Trophoblast cell (in vitro differentiated cells and primary cell): ENCODE results near the gene ZNF593.

Source experiments
- DNase-seq, 2 donors: peaks; one replicate each; pipeline ENCODE4 v3.0.0-alpha.2; 2016
- H2AFZ ChIP-seq: 2 replicates; pipeline ENCODE4 v1.6.1; 2013; ENCODE audit warnings: low read length, moderate library complexity, mild to moderate bottlenecking; ENCODE audit not compliant: insufficient read depth, poor library complexity
- H2AK5ac ChIP-seq: 2 replicates; pipeline ENCODE4 v1.6.1; 2013; ENCODE audit warnings: mild to moderate bottlenecking, low read length
- H2BK120ac ChIP-seq: 2 replicates; pipeline ENCODE4 v1.6.1; 2013; ENCODE audit warnings: low read length, mild to moderate bottlenecking, moderate library complexity; ENCODE audit not compliant: insufficient read depth, poor library complexity
- H2BK12ac ChIP-seq: 2 replicates; pipeline ENCODE4 v1.6.1; 2013; ENCODE audit warnings: mild to moderate bottlenecking, low read length, moderate library complexity
- H2BK5ac ChIP-seq: 2 replicates; pipeline ENCODE4 v1.6.1; 2013; ENCODE audit warnings: low read length, low read depth, moderate library complexity, mild to moderate bottlenecking; ENCODE audit not compliant: poor library complexity
- H3K14ac ChIP-seq: 2 replicates; pipeline ENCODE4 v1.6.1; 2013; ENCODE audit warnings: mild to moderate bottlenecking, low read length
- H3K18ac ChIP-seq: 2 replicates; pipeline ENCODE4 v1.6.1; 2013; ENCODE audit warnings: mild to moderate bottlenecking, low read length
- H3K23ac ChIP-seq: 2 replicates; pipeline ENCODE4 v1.6.1; 2013; ENCODE audit warnings: low read length
- H3K27ac ChIP-seq: 2 replicates; pipeline ENCODE4 v1.5.1; 2013; ENCODE audit warnings: low read depth, mild to moderate bottlenecking, inconsistent platforms, low read length, moderate library complexity
- H3K27me3 ChIP-seq: 2 replicates; pipeline ENCODE4 v1.6.1; 2013; ENCODE audit warnings: inconsistent platforms, mild to moderate bottlenecking, low read length, moderate library complexity; ENCODE audit not compliant: insufficient read depth
- H3K36me3 ChIP-seq, 2 experiments: 1 replicate in 1 of 2; 2 replicates in 1 of 2; pipeline ENCODE4 v1.6.1; 2013; ENCODE audit warnings: low read length in 2 of 2, mild to moderate bottlenecking in 2 of 2, moderate library complexity in 1 of 2; ENCODE audit not compliant: insufficient read depth in 2 of 2, control insufficient read depth in 1 of 2
- H3K4ac ChIP-seq: 2 replicates; pipeline ENCODE4 v1.6.1; 2013; ENCODE audit warnings: low read depth, mild to moderate bottlenecking, low read length, moderate library complexity
- H3K4me1 ChIP-seq, 2 experiments: 1 replicate in 1 of 2; 2 replicates in 1 of 2; pipeline ENCODE4 v1.6.1; 2013; ENCODE audit warnings: low read length in 2 of 2, mild to moderate bottlenecking in 2 of 2, moderate library complexity in 1 of 2; ENCODE audit not compliant: insufficient read depth in 2 of 2, control insufficient read depth in 1 of 2
- H3K4me2 ChIP-seq: 2 replicates; pipeline ENCODE4 v1.6.1; 2013; ENCODE audit warnings: inconsistent platforms, mild to moderate bottlenecking, low read length, moderate library complexity
- H3K4me3 ChIP-seq: 2 replicates; pipeline ENCODE4 v1.5.1; 2013; ENCODE audit warnings: mild to moderate bottlenecking, low read depth, low read length, inconsistent platforms
- H3K79me1 ChIP-seq: one replicate; pipeline ENCODE4 v1.6.1; 2013; ENCODE audit warnings: low read length
- H3K79me2 ChIP-seq: 2 replicates; pipeline ENCODE4 v1.6.1; 2013; ENCODE audit warnings: low read length, mild to moderate bottlenecking; ENCODE audit not compliant: control insufficient read depth, insufficient read depth, poor library complexity
- H3K9ac ChIP-seq: 2 replicates; pipeline ENCODE4 v1.6.1; 2013; ENCODE audit warnings: mild to moderate bottlenecking, low read length
- H3K9me3 ChIP-seq: 2 replicates; pipeline ENCODE4 v1.6.1; 2013; ENCODE audit warnings: low read depth, mild to moderate bottlenecking, control low read depth, inconsistent platforms, low read length; ENCODE audit not compliant: insufficient read depth
- H4K12ac ChIP-seq: 2 replicates; pipeline ENCODE4 v1.6.1; 2013; ENCODE audit warnings: low read depth, mild to moderate bottlenecking, low read length, moderate library complexity
- H4K8ac ChIP-seq: 2 replicates; pipeline ENCODE4 v1.6.1; 2013; ENCODE audit warnings: low read depth, mild to moderate bottlenecking, low read length, moderate library complexity
- H4K91ac ChIP-seq: one replicate; pipeline ENCODE4 v1.6.1; 2013; ENCODE audit warnings: low read depth, mild to moderate bottlenecking, low read length, moderate library complexity
- WGBS: extraction: QIAGEN DNeasy Blood & Tissue Kit; methylation state at CpG from one replicate; pipeline ENCODE4 v1.1.7; 2013; ENCODE audit warnings: missing lambda C conversion rate; ENCODE audit not compliant: insufficient read length, insufficient coverage; ENCODE audit errors: extremely low coverage; 5-methylcytosine and 5-hydroxymethylcytosine counted together

ZNF593 gene

DNA sequence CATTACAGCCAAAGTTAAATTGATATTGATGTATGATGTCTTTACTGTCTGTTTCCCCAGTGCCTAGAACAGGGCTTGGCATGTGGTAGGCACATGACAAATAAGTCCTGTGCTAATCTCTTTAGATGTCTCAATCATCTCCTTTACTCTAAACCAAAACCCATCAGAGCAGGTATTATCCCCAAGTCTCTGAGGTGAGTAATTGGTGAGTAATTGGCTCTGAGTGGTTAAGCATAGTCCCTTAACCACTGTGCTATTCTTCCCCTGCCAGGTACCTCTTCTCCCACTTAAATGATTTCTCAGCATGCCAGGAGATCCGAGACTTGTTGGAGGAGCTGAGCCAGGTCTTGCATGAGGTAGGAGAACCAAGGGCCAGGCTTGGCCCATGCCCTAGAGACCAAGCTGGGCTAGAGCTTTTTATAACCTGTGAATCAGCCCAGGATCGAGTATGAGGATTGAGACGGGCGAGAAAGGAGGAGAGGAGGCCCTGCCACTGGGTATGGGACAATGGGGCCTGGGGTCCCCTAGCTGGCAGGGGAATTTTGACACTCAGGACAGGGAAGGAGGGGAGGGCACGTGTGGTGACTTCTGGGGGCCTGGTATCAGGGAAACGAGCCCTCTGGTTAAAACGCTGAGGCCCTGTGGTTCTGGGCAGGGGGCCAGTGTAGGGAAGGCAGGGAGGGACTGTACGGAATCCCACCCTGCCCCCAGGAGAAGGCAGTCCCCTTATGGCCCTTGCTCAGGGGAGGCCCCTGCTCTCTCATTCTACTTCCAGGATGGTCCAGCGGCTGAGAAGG is 12.1 kb downstream of the ZNF593 start:
- H3K27me3 ChIP-seq, result no peaks in the 10 kb centered on the region
- H3K18ac ChIP-seq, result no peak overlapping the region
- H3K9ac ChIP-seq, result no peak overlapping the region
- no peak overlapping the region for H4K91ac ChIP-seq
- no peak overlapping the region for H3K4me2 ChIP-seq
- H2BK120ac ChIP-seq, result no peak overlapping the region
- H2BK12ac ChIP-seq, result no peak overlapping the region
- no peak overlapping the region for H3K27ac ChIP-seq
- no peak overlapping the region for H3K4ac ChIP-seq
- no peak overlapping the region for H3K4me3 ChIP-seq
- no peak overlapping the region for H2AFZ ChIP-seq
- no peak overlapping the region for H2BK5ac ChIP-seq
- H3K36me3 ChIP-seq, result peaks cover 35 to 38% of the 10 kb centered on the region in 2 experiments
- no peak overlapping the region for H4K8ac ChIP-seq
- no peak overlapping the region for H2AK5ac ChIP-seq
- H3K9me3 ChIP-seq, result peaks cover 1% of the 10 kb centered on the region
- WGBS, result no CpG with 5 or more reads among the region's 9 CpGs
- H3K79me1 ChIP-seq, result peaks cover 6% of the 10 kb centered on the region
- peaks cover 9 to 13% of the 10 kb centered on the region in 2 experiments for H3K4me1 ChIP-seq
- DNase-seq, result no peak
- H4K12ac ChIP-seq, result no peak overlapping the region
- peaks cover 1% of the 10 kb centered on the region for H3K79me2 ChIP-seq
- no peak overlapping the region for H3K14ac ChIP-seq
- no peak overlapping the region for H3K23ac ChIP-seq

DNA sequence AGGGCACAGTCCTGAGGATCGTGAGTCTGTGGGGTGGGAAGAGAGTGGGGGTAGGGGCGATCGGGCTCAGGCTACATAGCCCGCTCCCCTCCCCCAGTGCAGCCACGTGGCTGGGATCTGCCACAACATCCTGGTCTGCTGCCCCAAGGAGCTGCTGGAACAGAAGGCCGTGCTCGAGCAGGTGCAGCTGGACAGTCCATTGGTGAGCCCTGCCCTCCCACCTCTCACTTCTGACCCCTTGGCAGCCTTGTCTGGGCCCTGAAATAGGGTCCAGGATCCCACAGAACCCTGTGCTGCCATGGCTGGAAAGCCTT is 12.6 kb downstream of the ZNF593 start:
- peaks cover 37 to 43% of the 10 kb centered on the region in 2 experiments for H3K36me3 ChIP-seq
- no peak overlapping the region for H4K8ac ChIP-seq
- no peak overlapping the region for H2AK5ac ChIP-seq
- H3K9ac ChIP-seq, result no peak overlapping the region
- H4K91ac ChIP-seq, result no peak overlapping the region
- H2BK5ac ChIP-seq, result no peak overlapping the region
- no peak overlapping the region for H3K27ac ChIP-seq
- no peak overlapping the region for H2BK12ac ChIP-seq
- H3K4me1 ChIP-seq, result peaks cover 6 to 10% of the 10 kb centered on the region in 2 experiments
- H2AFZ ChIP-seq, result no peak overlapping the region
- WGBS, result no CpG with 5 or more reads among the region's 7 CpGs
- no peaks in the 10 kb centered on the region for H3K27me3 ChIP-seq
- no peak overlapping the region for H4K12ac ChIP-seq
- no peak overlapping the region for H3K4me2 ChIP-seq
- H3K79me1 ChIP-seq, result peaks cover 3% of the 10 kb centered on the region
- H3K79me2 ChIP-seq, result no peaks in the 10 kb centered on the region
- DNase-seq, result no peak
- H2BK120ac ChIP-seq, result no peak overlapping the region
- H3K4me3 ChIP-seq, result no peak overlapping the region
- H3K9me3 ChIP-seq, result peaks cover 1% of the 10 kb centered on the region
- H3K14ac ChIP-seq, result no peak overlapping the region
- H3K4ac ChIP-seq, result no peak overlapping the region
- H3K18ac ChIP-seq, result no peak overlapping the region
- H3K23ac ChIP-seq, result no peak overlapping the region

DNA sequence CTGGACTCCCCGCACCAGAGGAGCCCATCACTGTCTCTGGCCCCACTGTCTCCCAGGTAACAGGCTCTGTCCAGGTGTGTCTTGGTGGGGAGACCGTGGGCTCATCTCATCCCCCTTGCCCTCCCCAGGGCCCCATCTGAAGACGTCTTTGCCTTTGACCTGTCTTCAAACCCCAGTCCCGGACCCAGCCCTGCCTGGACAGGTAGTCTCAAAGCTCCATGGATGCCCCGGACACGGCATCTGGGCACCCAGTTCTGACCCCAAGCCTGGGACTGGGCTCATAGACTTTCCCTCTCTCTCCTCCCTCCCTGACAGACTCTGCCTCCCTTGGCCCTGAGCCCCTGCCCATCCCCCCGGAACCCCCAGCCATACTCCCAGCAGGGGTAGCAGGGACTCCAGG is 14.4 kb downstream of the ZNF593 start:
- H3K4ac ChIP-seq, result no peak overlapping the region

DNA sequence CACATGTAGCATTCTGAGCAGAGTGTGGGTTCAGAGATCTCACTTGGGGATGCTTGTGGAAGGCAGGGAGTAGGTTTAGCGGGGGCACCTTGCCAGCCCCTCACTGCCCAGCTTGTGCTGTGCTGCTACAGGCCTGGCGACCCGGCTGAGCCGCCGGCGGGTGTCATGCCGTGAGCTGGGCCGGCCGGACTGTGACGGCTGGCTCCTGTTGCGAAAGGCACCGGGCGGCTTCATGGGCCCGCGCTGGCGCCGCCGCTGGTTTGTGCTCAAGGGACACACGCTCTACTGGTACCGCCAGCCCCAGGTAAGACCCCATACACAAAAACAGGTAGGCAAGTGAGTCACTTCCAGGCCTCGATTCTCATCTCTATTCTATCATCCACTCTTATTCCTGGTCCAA is 15.2 kb downstream of the ZNF593 start:
- Histone ChIP-seq H4K91ac (no peak overlapping the region), H3K14ac (no peak overlapping the region), H3K79me2 (no peaks in the 10 kb centered on the region), H3K4me3 (no peak overlapping the region), H3K9ac (no peak overlapping the region), H2BK120ac (no peak overlapping the region), H2AK5ac (no peak overlapping the region), H3K9me3 (peaks cover 1% of the 10 kb centered on the region), H3K18ac (no peak overlapping the region), H2BK12ac (no peak overlapping the region), H3K4me2 (no peak overlapping the region), H2AFZ (no peak overlapping the region), H3K4ac (no peak overlapping the region), H3K23ac (no peak overlapping the region), H3K27me3 (no peaks in the 10 kb centered on the region), H4K12ac (no peak overlapping the region), H2BK5ac (no peak overlapping the region), H3K36me3 (peaks cover 54 to 60% of the 10 kb centered on the region in 2 experiments), H3K79me1 (no peaks in the 10 kb centered on the region), H3K27ac (no peak overlapping the region), H4K8ac (no peak overlapping the region), H3K4me1 (no peaks in the 10 kb centered on the region)
- WGBS, result no CpG with 5 or more reads among the region's 21 CpGs
- DNase-seq, result no peak

More for the DNA sequence above, 14.4 kb downstream of the ZNF593 start:
- H3K4me2 ChIP-seq, result no peak overlapping the region
- no peaks in the 10 kb centered on the region for H3K79me2 ChIP-seq
- H3K23ac ChIP-seq, result no peak overlapping the region
- no peak overlapping the region for H3K27ac ChIP-seq
- no peak overlapping the region for H2BK120ac ChIP-seq
- H3K4me3 ChIP-seq, result no peak overlapping the region
- no peak overlapping the region for H3K9ac ChIP-seq
- no peaks in the 10 kb centered on the region for H3K79me1 ChIP-seq
- H4K12ac ChIP-seq, result no peak overlapping the region
- peaks cover 50 to 56% of the 10 kb centered on the region in 2 experiments for H3K36me3 ChIP-seq
- WGBS, result no CpG with 5 or more reads among the region's 7 CpGs
- DNase-seq, result no peak
- H4K91ac ChIP-seq, result no peak overlapping the region
- no peak overlapping the region for H4K8ac ChIP-seq
- H2BK12ac ChIP-seq, result no peak overlapping the region
- H3K18ac ChIP-seq, result no peak overlapping the region
- H3K14ac ChIP-seq, result no peak overlapping the region
- H2BK5ac ChIP-seq, result no peak overlapping the region
- peaks cover 1% of the 10 kb centered on the region for H3K9me3 ChIP-seq
- H3K27me3 ChIP-seq, result no peaks in the 10 kb centered on the region
- no peaks in the 10 kb centered on the region for H3K4me1 ChIP-seq
- no peak overlapping the region for H2AFZ ChIP-seq
- H2AK5ac ChIP-seq, result no peak overlapping the region
